Liver (tissue), 9 donors: Measurements from ENCODE around the gene RAPH1. TPM values are rescaled to one million over a fixed set of nuclear protein-coding genes. Genes with fewer than 3 reads are reported as not detected.

ENCODE experiments used
- DNase-seq: peaks from one replicate; pipeline ENCODE4 v3.0.0-alpha.2; 2017; ENCODE audit warnings: low spot score
- H3K27ac ChIP-seq, 2 donors: one replicate each; pipeline ENCODE4 v1.7.0; 2013; ENCODE audit warnings: inconsistent platforms in 2 of 2, low read length in 2 of 2, control low read depth in 1 of 2, low read depth in 1 of 2, mild to moderate bottlenecking in 1 of 2
- H3K27me3 ChIP-seq, 4 donors: one replicate each; pipeline versions ENCODE4 v1.6.1 to v1.7.0; 2013; ENCODE audit warnings: low read length in 3 of 4, inconsistent platforms in 1 of 4, mild to moderate bottlenecking in 1 of 4, moderate library complexity in 1 of 4; ENCODE audit not compliant: control insufficient read depth in 4 of 4, insufficient read depth in 4 of 4
- H3K36me3 ChIP-seq, 4 donors: one replicate each; pipeline versions ENCODE4 v1.6.1 to v1.7.0; 2013; ENCODE audit warnings: low read length in 3 of 4, mild to moderate bottlenecking in 3 of 4, low read depth in 1 of 4, moderate library complexity in 1 of 4; ENCODE audit not compliant: control insufficient read depth in 4 of 4, insufficient read depth in 3 of 4
- H3K4me1 ChIP-seq, 4 donors: one replicate each; pipeline versions ENCODE4 v1.6.1 to v1.7.0; 2013; ENCODE audit warnings: low read length in 3 of 4, mild to moderate bottlenecking in 3 of 4, moderate library complexity in 1 of 4; ENCODE audit not compliant: control insufficient read depth in 4 of 4, insufficient read depth in 4 of 4
- H3K4me3 ChIP-seq, 3 donors: one replicate each; pipeline versions ENCODE4 v1.6.1 to v1.7.0; 2013; ENCODE audit warnings: low read length in 3 of 3, control low read depth in 1 of 3, low read depth in 1 of 3, mild to moderate bottlenecking in 1 of 3
- H3K9ac ChIP-seq, 2 donors: one replicate each; pipeline ENCODE4 v1.7.0; 2013; ENCODE audit warnings: low read length in 2 of 2, mild to moderate bottlenecking in 2 of 2, moderate library complexity in 2 of 2, control low read depth in 1 of 2, low read depth in 1 of 2
- H3K9me3 ChIP-seq, 4 donors: one replicate each; pipeline versions ENCODE4 v1.6.1 to v1.7.0; 2013; ENCODE audit warnings: low read length in 3 of 4; ENCODE audit not compliant: control insufficient read depth in 4 of 4
- ATF3 ChIP-seq: IDR thresholded peaks from 2 replicates; pipeline ENCODE4 v1.6.1; 2016; ENCODE audit warnings: antibody characterized with exemption
- EGR1 ChIP-seq, 2 donors: IDR thresholded peaks; 2 replicates each; pipeline ENCODE4 v1.6.1; 2016 to 2018; ENCODE audit warnings: antibody characterized with exemption in 2 of 2, low read depth in 2 of 2
- FOXA2 ChIP-seq: IDR thresholded peaks from 2 replicates; pipeline ENCODE4 v1.6.1; 2016; ENCODE audit warnings: antibody characterized with exemption
- GABPA ChIP-seq, 2 donors: IDR thresholded peaks in 1 of 2; conservative IDR thresholded peaks in 1 of 2; 2 replicates each; pipeline ENCODE4 v1.6.1; 2016; ENCODE audit warnings: antibody characterized with exemption in 2 of 2, mild to moderate bottlenecking in 1 of 2, moderate library complexity in 1 of 2
- HNF4A ChIP-seq, 2 donors: conservative IDR thresholded peaks; 2 replicates each; pipeline ENCODE4 v1.6.1; 2016; ENCODE audit warnings: antibody characterized with exemption in 2 of 2, mild to moderate bottlenecking in 2 of 2
- HNF4G ChIP-seq: IDR thresholded peaks from 2 replicates; pipeline ENCODE4 v1.6.1; 2016; ENCODE audit warnings: antibody characterized with exemption
- JUND ChIP-seq, 2 donors: IDR thresholded peaks; 2 replicates each; pipeline ENCODE4 v1.6.1; 2016; ENCODE audit warnings: antibody characterized with exemption in 2 of 2
- MAX ChIP-seq: IDR thresholded peaks from 2 replicates; pipeline ENCODE4 v1.6.1; 2016; ENCODE audit warnings: antibody characterized with exemption
- RAD21 ChIP-seq, 2 donors: IDR thresholded peaks; 2 replicates each; pipeline ENCODE4 v1.6.1; 2016; ENCODE audit warnings: antibody characterized with exemption in 2 of 2, mild to moderate bottlenecking in 2 of 2
- REST ChIP-seq: IDR thresholded peaks from 2 replicates; pipeline ENCODE4 v1.6.1; 2016; ENCODE audit warnings: antibody characterized with exemption, mild to moderate bottlenecking
- YY1 ChIP-seq: IDR thresholded peaks from 2 replicates; pipeline ENCODE4 v1.6.1; 2016; ENCODE audit warnings: antibody characterized with exemption, mild to moderate bottlenecking
- ZBTB33 ChIP-seq: IDR thresholded peaks from 2 replicates; pipeline ENCODE4 v1.6.1; 2016; ENCODE audit warnings: antibody characterized with exemption
- WGBS: extraction: QIAGEN DNeasy Blood & Tissue Kit; methylation state at CpG from one replicate; pipeline ENCODE4 v1.1.7; 2013; 5-methylcytosine and 5-hydroxymethylcytosine counted together
- polyA plus RNA-seq, 2 donors: library from polyadenylated mRNA; stranded (reverse) in 1 of 2; unstranded in 1 of 2; fragments of 200-250 nt in 1 of 2; fragments of >200 nt in 1 of 2; fragmentation: Nextera tagmentation in 1 of 2; extraction: Ambion mirVana in 1 of 2; gene quantifications; one replicate each; pipeline versions ENCODE4 v1.2.1 to v1.2.3, GENCODE V29; 2013 to 2015
- total RNA-seq, 2 donors: library from RNA; depleted of rRNA; stranded (reverse); fragments of >200 nt; gene quantifications; one replicate each; pipeline ENCODE4 v1.2.3, GENCODE V29; 2014
- donor health status: healthy.
- donor health status: healthy.
- donor health status: healthy.
- donor health status: healthy.
- donor health status: healthy.

The RAPH1 gene
- total and polyA plus RNA-seq, 4 donors: 7.0 to 83.1 (median 19.4) TPM

- TF ChIP-seq MAX: no peak
Measured at GRCh38 chr2:203480623-203481022, 54.5 kb downstream of the RAPH1 start (continued).

GRCh38 chr2:203476881-203477280 is 58.2 kb downstream of the RAPH1 start:
- H3K9me3 ChIP-seq: no peaks in the 10 kb centered on the region
- no peak overlapping the region for H3K27ac ChIP-seq
- no peak for DNase-seq
- H3K4me3 ChIP-seq: no peak overlapping the region
- H3K36me3 ChIP-seq: peaks cover 0 to 14% (median 7%) of the 10 kb centered on the region in 4 donors
- H3K9ac ChIP-seq: no peak overlapping the region
- TF ChIP-seq GABPA (IDR thresholded peaks at IDR 0.05 in 1 of 2, conservative IDR thresholded peaks at IDR 0.05 in 1 of 2): no peak
- TF ChIP-seq RAD21 (IDR thresholded peaks at IDR 0.05): no peak
- no peak for TF ChIP-seq HNF4A (conservative IDR thresholded peaks at IDR 0.05)
- no peak for TF ChIP-seq YY1
- no peak for TF ChIP-seq REST
- no peak for TF ChIP-seq HNF4G
- no peak for TF ChIP-seq ZBTB33
- TF ChIP-seq JUND (IDR thresholded peaks at IDR 0.05): no peak
- TF ChIP-seq MAX: no peak
- no peaks in the 10 kb centered on the region for H3K4me1 ChIP-seq
- 86% methylated on average over 2 of the region's 2 CpGs for WGBS
- H3K27me3 ChIP-seq: no peaks in the 10 kb centered on the region

GRCh38 chr2:203471323-203471722 is 63.8 kb downstream of the RAPH1 start:
- TF ChIP-seq FOXA2 (no peak), ATF3 (no peak), RAD21 (IDR thresholded peaks at IDR 0.05) (no peak), EGR1 (IDR thresholded peaks at IDR 0.05; ENCODE audit: low read depth in 2 of 2) (no peak), REST (no peak)
- DNase-seq: no peak
- Histone ChIP-seq H3K27me3 (no peaks in the 10 kb centered on the region), H3K9ac (no peak overlapping the region), H3K27ac (no peak overlapping the region), H3K36me3 (peaks cover 0 to 12% (median 8%) of the 10 kb centered on the region in 4 donors), H3K4me3 (no peak overlapping the region), H3K4me1 (peaks cover 0 to 7% (median 4%) of the 10 kb centered on the region in 4 donors), H3K9me3 (no peaks in the 10 kb centered on the region)
- 79% methylated on average over 5 of the region's 5 CpGs for WGBS
